Stimulated activated effector memory CD8-positive, alpha-beta T cell treated with anti-CD3 and anti-CD28 coated beads, Interleukin-12 subunit alpha, Interleukin-12 subunit beta, amount 100 ng/mL, for 72 hours (primary cell): Measurements from ENCODE around the gene SCGN.

ENCODE experiments used
- ATAC-seq: fragments of 150-1000 bp; cut with Tn5 transposase; 2 replicates; pipeline ENCODE4 v1.10.0; 2021
- DNase-seq, 2 donors: peaks; one replicate each; pipeline ENCODE4 v3.0.0; 2021 to 2022; ENCODE audit warnings: low spot score in 2 of 2
- H3K27ac Mint-ChIP-seq: one replicate; pipeline ENCODE4 v1.8.0; 2022; ENCODE audit warnings: mild to moderate bottlenecking, mixed read lengths
- H3K36me3 Mint-ChIP-seq: one replicate; pipeline ENCODE4 v1.8.0; 2022; ENCODE audit warnings: mild to moderate bottlenecking, mixed read lengths
- H3K4me1 Mint-ChIP-seq: one replicate; pipeline ENCODE4 v1.8.0; 2022; ENCODE audit warnings: mixed read lengths
- H3K4me3 Mint-ChIP-seq: one replicate; pipeline ENCODE4 v1.8.0; 2022; ENCODE audit warnings: mild to moderate bottlenecking, mixed read lengths
- H3K9me3 Mint-ChIP-seq: one replicate; pipeline ENCODE4 v1.8.0; 2022; ENCODE audit warnings: mixed read lengths

The SCGN gene

GRCh38 chr6:25629198-25629576 lies 22.8 kb upstream of the SCGN start:
- no peaks in the 10 kb centered on the region for H3K4me1 Mint-ChIP-seq
- no peak for DNase-seq

GRCh38 chr6:25630508-25631278 lies 21.3 kb upstream of the SCGN start:
- no peak overlapping the region for H3K27ac Mint-ChIP-seq
- no peak for ATAC-seq

More at GRCh38 chr6:25629198-25629576, 22.8 kb upstream of the SCGN start:
- H3K27ac Mint-ChIP-seq, result no peak overlapping the region
- no peaks in the 10 kb centered on the region for H3K9me3 Mint-ChIP-seq
- H3K36me3 Mint-ChIP-seq, result no peaks in the 10 kb centered on the region
- ATAC-seq, result no peak
- H3K4me3 Mint-ChIP-seq, result no peak overlapping the region

GRCh38 chr6:25635886-25636317 lies 16.1 kb upstream of the SCGN start:
- DNase-seq, result no peak
- ATAC-seq, result no peak
- Mint-ChIP-seq H3K9me3 (peaks cover 2% of the 10 kb centered on the region), H3K4me3 (no peak overlapping the region), H3K4me1 (no peaks in the 10 kb centered on the region), H3K27ac (no peak overlapping the region), H3K36me3 (no peaks in the 10 kb centered on the region)

More at GRCh38 chr6:25630508-25631278, 21.3 kb upstream of the SCGN start:
- Mint-ChIP-seq H3K9me3 (no peaks in the 10 kb centered on the region), H3K36me3 (no peaks in the 10 kb centered on the region), H3K4me3 (no peak overlapping the region), H3K4me1 (no peaks in the 10 kb centered on the region)
- no peak for DNase-seq

- ATAC-seq (no peak), DNase-seq (no peak)
- Mint-ChIP-seq H3K36me3 (no peaks in the 10 kb centered on the region), H3K4me3 (no peak overlapping the region), H3K27ac (no peak overlapping the region), H3K4me1 (no peaks in the 10 kb centered on the region), H3K9me3 (peaks cover 2% of the 10 kb centered on the region)
These were observed 14.8 kb upstream of the SCGN start for GRCh38 chr6:25637211-25637610.

- Mint-ChIP-seq H3K9me3 (peaks cover 2% of the 10 kb centered on the region), H3K4me3 (no peak overlapping the region), H3K36me3 (no peaks in the 10 kb centered on the region), H3K27ac (no peak overlapping the region), H3K4me1 (no peaks in the 10 kb centered on the region)
- DNase-seq (no peak), ATAC-seq (no peak)
These were observed 14.0 kb upstream of the SCGN start for GRCh38 chr6:25637960-25638434.

- Mint-ChIP-seq H3K4me1 (no peaks in the 10 kb centered on the region), H3K9me3 (peaks cover 2% of the 10 kb centered on the region)
- no peak for ATAC-seq
These were observed 12.4 kb upstream of the SCGN start for GRCh38 chr6:25639653-25640052.

GRCh38 chr6:25640446-25640845 lies 11.6 kb upstream of the SCGN start:
- no peak for DNase-seq
- no peak overlapping the region for H3K27ac Mint-ChIP-seq
- no peaks in the 10 kb centered on the region for H3K4me1 Mint-ChIP-seq
- no peak overlapping the region for H3K4me3 Mint-ChIP-seq
- H3K36me3 Mint-ChIP-seq, result no peaks in the 10 kb centered on the region
- peaks cover 2% of the 10 kb centered on the region for H3K9me3 Mint-ChIP-seq
- ATAC-seq, result no peak

More at GRCh38 chr6:25639653-25640052, 12.4 kb upstream of the SCGN start:
- Mint-ChIP-seq H3K4me3 (no peak overlapping the region), H3K36me3 (no peaks in the 10 kb centered on the region), H3K27ac (no peak overlapping the region)
- DNase-seq, result no peak

- Mint-ChIP-seq H3K36me3 (no peaks in the 10 kb centered on the region), H3K4me3 (no peak overlapping the region), H3K9me3 (peaks cover 2% of the 10 kb centered on the region), H3K4me1 (no peaks in the 10 kb centered on the region), H3K27ac (no peak overlapping the region)
- no peak for DNase-seq
- ATAC-seq, result no peak
These were observed 11.1 kb upstream of the SCGN start for GRCh38 chr6:25640891-25641290.

GRCh38 chr6:25641377-25641776 lies 10.6 kb upstream of the SCGN start:
- Mint-ChIP-seq H3K4me3 (no peak overlapping the region), H3K9me3 (peaks cover 2% of the 10 kb centered on the region), H3K27ac (no peak overlapping the region), H3K36me3 (no peaks in the 10 kb centered on the region), H3K4me1 (no peaks in the 10 kb centered on the region)
- DNase-seq, result no peak
- ATAC-seq, result no peak

GRCh38 chr6:25641940-25642666 lies 9.9 kb upstream of the SCGN start:
- H3K9me3 Mint-ChIP-seq, result peaks cover 2% of the 10 kb centered on the region
- no peak for DNase-seq
- ATAC-seq, result no peak
- no peaks in the 10 kb centered on the region for H3K4me1 Mint-ChIP-seq
- no peak overlapping the region for H3K4me3 Mint-ChIP-seq
- H3K36me3 Mint-ChIP-seq, result no peaks in the 10 kb centered on the region
- no peak overlapping the region for H3K27ac Mint-ChIP-seq

- no peak overlapping the region for H3K27ac Mint-ChIP-seq
These were observed 9.2 kb upstream of the SCGN start for GRCh38 chr6:25642667-25643328.

GRCh38 chr6:25645916-25646315 lies 6.1 kb upstream of the SCGN start:
- no peak overlapping the region for H3K27ac Mint-ChIP-seq
- no peak overlapping the region for H3K4me3 Mint-ChIP-seq
- no peaks in the 10 kb centered on the region for H3K36me3 Mint-ChIP-seq
- no peaks in the 10 kb centered on the region for H3K4me1 Mint-ChIP-seq
- no peaks in the 10 kb centered on the region for H3K9me3 Mint-ChIP-seq
- ATAC-seq, result no peak
- DNase-seq, result no peak

More at GRCh38 chr6:25642667-25643328, 9.2 kb upstream of the SCGN start:
- DNase-seq (no peak), ATAC-seq (no peak)
- Mint-ChIP-seq H3K36me3 (no peaks in the 10 kb centered on the region), H3K9me3 (peaks cover 2% of the 10 kb centered on the region), H3K4me3 (no peak overlapping the region), H3K4me1 (no peaks in the 10 kb centered on the region)

GRCh38 chr6:25649611-25650010 lies 2.4 kb upstream of the SCGN start:
- no peak for DNase-seq
- no peak overlapping the region for H3K27ac Mint-ChIP-seq
- no peaks in the 10 kb centered on the region for H3K9me3 Mint-ChIP-seq
- no peaks in the 10 kb centered on the region for H3K4me1 Mint-ChIP-seq
- ATAC-seq, result no peak
- H3K4me3 Mint-ChIP-seq, result no peak overlapping the region
- no peaks in the 10 kb centered on the region for H3K36me3 Mint-ChIP-seq

- Mint-ChIP-seq H3K4me1 (no peaks in the 10 kb centered on the region), H3K36me3 (no peaks in the 10 kb centered on the region), H3K9me3 (no peaks in the 10 kb centered on the region), H3K27ac (no peak overlapping the region), H3K4me3 (no peak overlapping the region)
- ATAC-seq (no peak), DNase-seq (no peak)
These were observed 3.7 kb downstream of the SCGN start for GRCh38 chr6:25655723-25656122.

GRCh38 chr6:25659633-25660368 lies 7.8 kb downstream of the SCGN start:
- H3K36me3 Mint-ChIP-seq, result no peaks in the 10 kb centered on the region
- H3K9me3 Mint-ChIP-seq, result no peaks in the 10 kb centered on the region
- no peak for ATAC-seq
- H3K4me3 Mint-ChIP-seq, result no peak overlapping the region
- H3K27ac Mint-ChIP-seq, result no peak overlapping the region
- DNase-seq, result no peak
- H3K4me1 Mint-ChIP-seq, result no peaks in the 10 kb centered on the region
